GM19025 (cell line): Measurements from ENCODE around the gene PKN3.
A peak's percentile ranks its signal among the peaks of the same experiment; 100 is the strongest.
"Not testable (repeated sequence)": the region's sequence is repeated elsewhere in the genome, so short reads cannot be mapped to it uniquely, and the experiment has no call there.

Experiments used
- ATAC-seq: cut with Tn5 transposase; IDR thresholded peaks from one replicate; pipeline ENCODE4 v1.9.1; 2021; ENCODE audit warnings: mild to moderate bottlenecking, low read depth, moderate library complexity; ENCODE audit not compliant: unreplicated experiment

Gene PKN3

DNA sequence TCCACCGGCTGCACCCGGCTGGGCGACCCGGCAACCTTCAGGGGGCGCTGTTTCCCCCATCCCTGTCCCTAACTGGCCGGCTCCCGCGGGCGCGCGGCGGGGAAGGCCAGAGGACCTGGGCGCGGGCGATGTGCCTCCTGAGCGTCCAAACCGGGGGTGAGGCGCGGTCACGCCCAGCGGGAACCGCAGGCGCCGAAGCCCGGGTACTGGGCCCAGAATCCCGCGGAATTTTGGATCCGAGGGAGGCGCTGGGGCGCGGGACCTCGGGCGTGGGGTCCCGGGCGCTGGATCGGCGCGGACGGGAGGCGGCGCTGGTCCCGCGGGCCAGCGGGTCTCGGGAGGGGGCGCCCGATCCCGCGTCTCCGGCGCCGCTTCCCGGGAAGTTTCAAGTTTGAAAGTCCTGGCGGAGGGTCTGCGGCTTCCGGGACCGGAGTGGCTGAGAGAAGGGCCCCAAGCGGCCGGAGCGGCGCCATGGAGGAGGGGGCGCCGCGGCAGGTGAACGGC, at the start of gene PKN3:
PKN3 (plus strand) TSS at position 59 of the 504 bp plus-strand sequence; CDS start at position 472, 413 bp downstream.
- ATAC-seq = peak; percentile 60

DNA sequence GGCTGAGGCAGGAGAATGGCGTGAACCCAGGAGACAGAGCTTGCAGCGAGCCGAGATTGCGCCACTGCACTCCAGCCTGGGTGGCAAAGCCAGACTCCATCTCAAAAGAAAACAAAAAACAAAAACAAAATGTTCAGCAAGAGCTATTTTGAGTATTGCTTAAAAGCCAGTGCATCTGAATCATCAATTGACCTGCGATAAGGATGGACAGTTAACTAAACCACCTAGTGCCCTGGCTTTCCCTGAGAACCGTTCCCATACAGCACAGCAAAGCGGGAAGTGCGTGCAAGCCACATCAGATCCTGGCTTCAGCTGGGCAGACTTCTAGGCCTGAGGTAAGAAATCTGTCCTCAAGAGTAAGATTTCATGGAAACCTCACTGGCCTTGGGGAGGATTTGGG, 48.4 kb upstream of the PKN3 start:
- ATAC-seq = no peak

DNA sequence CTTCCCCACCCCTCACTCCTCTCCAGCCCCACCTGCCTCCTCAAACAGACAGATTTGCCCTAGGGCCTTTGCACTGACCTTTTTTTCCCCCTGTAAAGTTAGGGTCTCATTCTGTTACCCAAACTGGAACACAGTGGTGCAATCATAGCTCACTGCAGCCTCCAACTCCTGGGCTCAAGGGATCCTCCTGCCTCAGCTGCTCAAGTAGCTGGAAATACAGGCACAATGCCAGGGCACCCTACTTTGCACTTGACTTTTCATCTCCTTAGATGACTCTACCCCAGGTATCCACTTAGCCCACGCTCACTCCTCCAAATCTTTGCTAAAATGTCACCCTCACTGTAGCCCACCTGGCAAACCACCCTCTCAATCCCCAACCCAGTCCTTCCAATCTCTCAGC, 47.8 kb upstream of the PKN3 start:
- no peak for ATAC-seq

DNA sequence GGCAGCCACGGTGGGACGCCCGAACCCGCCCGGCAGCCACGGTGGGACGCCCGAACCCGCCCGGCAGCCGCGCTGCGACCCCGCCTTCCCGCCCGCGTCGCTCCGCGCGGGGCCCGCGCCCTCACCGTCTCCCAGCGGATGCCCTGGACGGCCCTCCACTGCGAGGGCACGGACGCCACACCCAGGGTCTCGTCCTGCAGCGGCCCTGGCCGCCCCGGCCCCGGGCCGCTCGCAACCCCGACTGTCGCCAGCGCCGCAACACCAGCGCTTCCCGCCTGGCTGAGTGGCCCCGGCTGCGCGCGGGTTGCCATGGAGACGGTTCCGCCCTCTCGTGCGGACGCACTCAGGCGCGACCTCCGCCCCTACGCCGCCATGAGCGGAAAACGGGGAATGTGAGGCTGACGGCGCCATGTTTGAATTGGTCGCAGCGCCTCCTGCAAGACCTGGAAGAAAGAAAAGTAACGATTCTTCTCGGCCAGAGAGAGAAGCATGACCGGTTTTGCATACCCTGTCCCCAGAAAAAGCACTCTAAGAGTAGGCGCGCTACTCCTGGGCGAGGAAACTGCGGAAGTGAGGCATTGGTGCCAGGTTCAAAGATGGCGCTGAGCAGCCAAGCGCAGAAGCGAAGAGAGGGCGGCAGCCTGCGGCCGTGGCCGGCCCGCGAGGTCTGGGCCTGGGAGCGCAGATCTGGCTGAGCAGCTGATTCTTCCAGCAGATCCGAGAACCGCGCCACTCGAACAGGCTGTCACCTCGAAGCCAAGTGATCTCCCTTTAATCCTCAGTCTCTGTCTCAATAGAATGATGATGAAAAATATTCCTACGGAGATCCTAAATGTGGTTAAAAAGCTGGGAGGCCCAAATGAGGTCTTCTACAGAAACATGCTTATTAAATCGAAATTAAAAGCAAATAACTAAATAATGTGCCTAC, 45.6 kb upstream of the PKN3 start, which contains the start of gene DYNC2I2:
DYNC2I2 (minus strand) TSS at position 432 of the 928 bp plus-strand sequence; CDS start at position 311, 121 bp downstream.
- peak; percentile 70 for ATAC-seq

DNA sequence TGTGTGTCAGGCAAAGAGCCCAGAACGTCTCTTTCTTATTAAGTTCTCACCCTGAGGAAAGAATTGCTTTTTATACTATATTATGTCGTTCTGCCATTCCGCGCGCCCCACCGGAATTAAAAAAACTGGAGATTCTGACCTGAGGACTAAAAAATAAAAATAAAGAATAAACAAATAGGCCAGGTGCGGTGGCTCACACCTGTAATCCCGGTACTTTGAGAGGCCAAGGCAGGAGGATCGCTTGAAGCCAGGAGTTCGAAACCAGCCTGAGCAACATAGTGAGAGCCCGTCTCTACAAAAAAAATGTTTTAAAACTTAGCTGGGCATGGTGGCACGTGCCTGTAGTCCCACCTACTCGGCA, 45.0 kb upstream of the PKN3 start:
- no peak for ATAC-seq

DNA sequence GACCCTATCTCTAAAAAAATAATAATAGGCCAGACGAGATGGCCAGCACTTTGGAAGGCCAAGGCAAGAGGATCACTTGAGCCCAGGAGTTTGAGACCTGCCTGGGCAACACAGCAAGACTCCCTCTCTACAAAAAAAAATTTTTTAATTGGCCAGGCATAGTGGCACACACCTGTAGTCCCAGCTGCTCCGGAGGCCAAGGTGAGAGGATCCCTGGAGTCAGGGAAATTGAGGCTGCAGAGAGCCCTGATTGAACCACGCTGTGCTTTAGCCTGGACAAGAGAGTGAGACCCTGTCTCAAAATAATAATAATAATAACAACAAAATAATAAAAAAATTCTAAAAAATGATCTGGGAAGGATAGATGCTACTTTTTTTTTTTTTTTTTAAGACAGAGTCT, 44.5 kb upstream of the PKN3 start:
- ATAC-seq = no peak

DNA sequence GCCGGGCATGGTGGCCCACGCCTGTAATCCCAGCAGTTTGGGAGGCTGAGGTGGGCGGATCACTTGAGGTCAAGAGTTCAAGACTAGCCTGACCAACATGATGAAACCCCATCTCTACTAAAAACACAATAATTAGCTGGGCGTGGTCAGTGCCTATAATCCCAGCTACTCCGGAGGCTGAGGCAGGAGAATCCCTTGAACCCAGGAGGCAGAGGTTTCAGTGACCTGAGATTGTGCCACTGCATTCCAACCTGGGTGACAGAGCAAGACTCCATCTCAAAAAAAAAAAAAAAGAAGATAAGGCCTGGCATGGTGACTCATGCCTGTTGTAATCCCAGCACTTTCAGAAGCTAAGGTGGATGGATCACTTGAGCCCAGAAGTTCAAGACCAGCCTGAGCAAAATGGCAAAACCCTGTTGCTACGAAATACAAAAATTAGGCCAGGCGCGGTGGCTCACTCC, 35.8 kb upstream of the PKN3 start:
- not testable (repeated sequence) for ATAC-seq

DNA sequence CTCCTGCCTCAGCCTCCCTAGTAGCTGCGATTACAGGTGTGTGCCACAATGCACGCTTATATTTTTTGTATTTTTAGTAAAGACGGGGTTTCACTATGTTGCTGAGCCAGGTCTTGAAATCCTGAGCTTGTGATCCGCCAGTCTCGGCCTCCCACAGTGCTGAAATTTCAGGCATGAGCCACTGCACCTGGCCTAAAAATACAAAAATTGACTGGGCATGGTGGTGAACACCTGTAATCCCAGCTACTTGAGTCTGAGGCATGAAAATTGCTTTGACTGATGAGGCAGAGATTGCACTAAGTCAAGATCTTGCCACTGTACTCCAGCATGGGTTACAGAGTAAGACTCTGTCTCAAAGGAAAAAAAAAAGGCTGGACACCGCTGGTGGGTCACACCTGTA, 32.5 kb upstream of the PKN3 start:
- no peak for ATAC-seq

DNA sequence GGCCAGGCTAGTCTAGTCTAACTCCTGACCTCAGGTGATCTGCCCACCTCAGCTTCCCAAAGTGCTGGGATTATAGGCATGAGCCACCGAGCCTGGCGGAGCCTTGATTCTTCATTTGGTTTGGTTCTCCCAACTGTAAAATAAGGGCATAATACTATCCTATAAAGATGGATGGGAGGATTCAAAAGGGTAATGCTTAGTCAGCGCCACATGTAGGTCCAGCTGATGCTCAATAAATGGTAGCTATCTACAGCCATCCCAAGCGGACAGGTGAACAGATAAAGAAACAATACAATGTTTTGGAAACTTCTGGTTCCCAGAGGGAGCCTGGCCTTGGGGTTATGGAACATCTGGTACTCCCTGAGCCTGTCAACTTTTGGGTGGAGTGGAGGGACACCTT, 26.9 kb upstream of the PKN3 start:
- ATAC-seq = no peak

DNA sequence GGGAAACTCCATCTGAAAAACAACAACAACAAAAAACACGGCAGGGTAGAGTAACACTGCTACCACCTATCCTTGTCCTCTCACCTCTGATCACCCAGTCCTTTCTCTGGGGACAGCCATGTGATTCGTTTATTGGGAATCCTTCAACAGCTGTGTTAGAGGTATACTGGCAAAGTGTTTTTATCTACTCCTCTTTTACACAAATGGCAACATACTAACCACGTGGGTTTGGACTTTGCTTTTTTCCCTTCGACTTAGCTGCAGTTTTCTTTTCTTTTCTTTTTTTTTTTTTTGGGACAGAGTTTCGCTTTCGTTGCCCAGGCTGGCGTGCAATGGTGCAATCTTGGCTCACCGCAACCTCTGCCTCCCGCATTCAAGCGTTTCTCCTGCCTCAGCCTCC, 24.5 kb upstream of the PKN3 start:
- ATAC-seq = no peak

DNA sequence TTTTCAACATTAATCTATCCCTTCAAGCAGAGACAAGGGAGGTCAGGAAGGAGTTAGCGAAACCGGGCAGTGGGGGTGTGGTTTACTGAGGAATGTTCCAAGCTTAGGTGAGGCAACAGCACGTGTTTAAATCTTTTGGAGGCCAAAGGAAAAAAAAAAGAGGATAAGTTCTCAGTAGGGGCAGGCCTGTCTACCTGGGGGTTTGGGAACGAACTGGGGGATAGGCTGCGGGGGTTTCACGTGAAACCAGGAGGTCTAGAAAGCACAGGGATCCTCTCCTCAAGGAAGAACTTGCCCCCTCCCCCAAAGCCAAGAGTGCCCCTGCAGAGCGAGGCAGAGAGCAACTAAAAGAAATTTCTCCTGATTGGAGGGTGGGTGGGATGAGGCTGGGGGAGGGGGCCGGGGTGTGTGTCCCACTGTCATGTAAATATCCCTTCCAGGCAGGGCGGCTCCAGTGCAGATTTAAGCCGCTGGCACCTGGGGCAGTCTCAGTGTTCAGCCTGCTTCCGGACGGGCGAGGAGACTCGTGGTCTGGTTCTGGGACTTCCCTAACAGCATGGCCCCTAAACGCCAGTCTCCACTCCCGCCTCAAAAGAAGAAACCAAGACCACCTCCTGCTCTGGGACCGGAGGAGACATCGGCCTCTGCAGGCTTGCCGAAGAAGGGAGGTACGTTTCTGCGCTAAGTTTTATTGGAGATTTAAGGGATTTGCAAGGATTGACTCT, 18.8 kb upstream of the PKN3 start:
- ATAC-seq = no peak

DNA sequence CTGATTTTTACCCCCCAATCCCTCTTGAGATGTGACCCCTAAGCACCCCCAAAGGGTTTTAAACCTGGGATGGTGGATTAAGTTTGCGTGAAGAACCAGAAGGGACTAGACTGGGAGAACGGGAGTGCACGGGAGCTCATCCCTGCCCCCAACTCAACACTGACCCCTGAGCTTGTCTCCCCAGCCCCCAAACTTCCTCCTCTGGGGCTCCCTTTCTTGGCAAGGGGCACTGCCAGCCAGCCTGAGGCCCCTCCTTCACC, 18.3 kb upstream of the PKN3 start:
- ATAC-seq = no peak

DNA sequence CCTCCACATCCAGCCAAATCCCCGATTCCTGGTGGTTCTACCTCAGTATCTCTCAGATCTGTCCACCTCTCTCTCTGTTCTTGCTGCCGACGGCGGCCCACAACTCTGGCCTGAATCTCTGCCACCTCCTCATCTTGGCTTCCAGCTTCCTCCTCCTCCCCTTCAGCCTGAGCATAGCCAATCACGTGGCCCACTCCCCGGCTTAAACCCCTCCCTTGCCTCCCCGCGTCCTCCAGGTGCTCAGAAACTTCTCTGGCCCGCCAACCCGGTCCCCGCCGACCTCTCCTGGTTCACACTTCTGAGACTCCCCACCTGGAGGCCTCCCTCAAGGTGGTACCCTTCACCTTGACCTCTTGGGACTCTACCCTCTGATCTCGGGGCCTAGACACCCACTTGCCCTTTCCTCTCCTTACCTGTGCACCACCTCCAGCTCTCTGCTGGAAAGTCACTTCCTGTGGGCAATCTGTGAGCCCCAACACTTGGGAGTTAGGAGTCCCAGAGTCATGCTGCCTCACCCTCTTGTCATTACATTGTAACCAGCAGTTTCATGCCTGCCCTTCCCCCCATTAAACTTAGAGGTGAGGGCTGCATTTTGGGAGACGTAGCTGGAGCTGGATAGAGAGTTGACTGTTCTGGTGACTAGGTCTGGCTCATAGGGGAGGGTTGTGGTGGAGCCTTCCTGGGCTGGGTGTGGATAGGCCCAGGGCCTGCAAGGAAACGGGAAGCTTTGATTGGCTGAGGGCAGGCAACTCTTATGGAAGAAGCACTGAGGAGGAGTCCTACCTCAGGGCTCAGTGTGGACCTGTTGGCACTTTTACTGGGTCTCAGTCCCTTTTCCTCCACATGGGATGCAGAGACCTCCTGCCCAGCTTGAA, 17.7 kb upstream of the PKN3 start:
- ATAC-seq = no peak

DNA sequence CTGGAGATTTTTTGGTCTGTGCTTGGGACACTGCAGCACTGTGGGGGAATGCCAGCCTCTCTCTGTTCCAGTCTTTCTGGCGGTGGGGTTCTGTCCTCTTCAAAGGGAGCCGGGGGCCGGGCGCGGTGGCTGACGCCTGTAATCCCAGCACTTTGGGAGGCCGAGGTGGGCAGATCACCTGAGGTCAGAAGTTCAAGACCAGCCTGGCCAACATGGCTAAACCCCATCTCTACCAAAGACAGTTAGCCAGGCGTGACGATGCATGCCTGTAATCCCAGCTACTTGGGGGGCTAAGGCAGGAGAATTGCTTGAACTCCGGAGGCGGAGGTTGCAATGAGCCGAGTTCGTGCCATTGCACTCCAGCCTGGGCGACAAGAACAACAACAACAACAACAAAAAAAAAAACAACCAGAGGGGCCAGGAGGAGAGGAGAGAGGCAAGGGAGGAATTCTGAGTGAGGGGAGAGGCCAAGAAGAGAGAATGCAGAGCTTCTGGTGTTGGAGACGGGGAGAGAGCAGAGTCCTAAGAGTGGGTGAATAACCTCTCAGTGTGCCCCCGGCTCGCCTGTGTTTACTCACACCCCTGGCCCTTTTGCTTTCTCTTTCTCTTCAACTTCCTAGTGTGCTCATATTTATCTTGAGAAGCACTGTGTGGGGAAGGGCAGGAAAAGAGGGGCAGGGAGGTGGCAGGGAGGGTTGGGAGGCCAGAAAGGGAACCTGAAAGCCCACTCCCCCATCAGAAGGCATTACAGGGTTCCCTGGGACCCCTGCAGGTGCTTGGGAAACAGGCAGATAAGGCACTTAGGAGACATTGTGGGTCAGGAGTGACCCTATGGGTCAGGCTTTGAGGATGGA, 16.4 kb upstream of the PKN3 start:
- no peak for ATAC-seq

DNA sequence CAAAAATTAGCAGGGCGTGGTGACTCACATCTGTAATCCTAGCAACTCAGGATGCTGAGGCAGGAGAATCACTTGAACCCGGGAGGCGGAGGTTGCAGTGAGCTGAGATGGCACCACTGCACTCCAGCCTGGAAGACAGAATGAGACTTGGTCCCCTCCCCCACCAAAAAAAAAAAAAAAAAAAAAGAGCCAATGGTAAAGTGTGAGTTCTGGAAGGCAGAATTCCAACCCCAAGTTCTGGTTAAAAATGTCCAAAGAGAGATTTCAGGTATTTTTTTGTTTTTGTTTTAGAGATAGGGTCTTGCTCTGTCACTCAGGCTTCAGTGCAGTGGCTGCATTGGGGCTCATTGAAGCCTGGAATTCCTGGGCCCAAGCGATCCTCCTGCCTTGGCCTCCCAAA, 14.8 kb upstream of the PKN3 start:
- ATAC-seq = no peak

DNA sequence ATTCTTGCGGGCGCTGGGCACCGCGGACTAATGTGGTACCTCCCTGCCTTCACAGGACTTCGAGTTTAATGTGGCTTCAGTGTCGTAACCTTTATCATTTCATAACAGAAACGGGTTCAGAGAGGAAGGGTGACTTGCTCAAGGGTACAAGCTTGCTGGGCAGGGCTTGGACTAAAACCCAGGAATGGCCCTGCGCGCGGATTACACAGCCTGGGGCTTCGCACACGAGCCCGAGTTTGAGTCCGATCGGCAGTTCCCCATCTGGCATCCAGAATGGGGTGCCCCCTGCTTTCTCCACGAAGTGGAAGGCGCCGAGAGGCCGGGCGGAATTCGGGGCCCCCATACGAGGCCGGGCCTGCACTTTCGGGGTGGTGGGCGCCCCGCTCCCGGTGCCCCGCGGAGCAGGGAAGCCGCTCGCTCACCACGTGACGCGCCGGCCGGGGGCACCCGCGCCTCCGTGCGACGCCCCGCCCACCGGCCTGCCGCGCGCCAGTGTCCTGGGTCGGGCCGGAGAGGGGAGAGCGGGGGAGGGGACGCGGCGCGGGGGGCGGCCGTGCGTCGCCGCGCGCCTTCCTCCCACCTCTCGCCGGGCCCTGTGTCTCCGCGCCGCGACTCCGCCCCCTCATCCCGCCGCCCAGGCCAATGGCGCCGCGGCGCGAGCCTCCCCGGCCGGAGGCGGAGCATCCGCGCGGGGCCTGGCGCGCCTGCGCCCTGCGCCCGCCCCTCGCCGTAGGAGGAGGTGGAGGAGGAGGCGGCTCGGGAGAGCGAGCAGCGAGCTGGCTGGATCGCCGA, 13.6 kb upstream of the PKN3 start, which contains the start of gene SET:
SET (plus strand) TSS at position 722 of the 792 bp plus-strand sequence. CDS start 361 bp downstream, outside the sequence.
- ATAC-seq = peak; percentile 71

DNA sequence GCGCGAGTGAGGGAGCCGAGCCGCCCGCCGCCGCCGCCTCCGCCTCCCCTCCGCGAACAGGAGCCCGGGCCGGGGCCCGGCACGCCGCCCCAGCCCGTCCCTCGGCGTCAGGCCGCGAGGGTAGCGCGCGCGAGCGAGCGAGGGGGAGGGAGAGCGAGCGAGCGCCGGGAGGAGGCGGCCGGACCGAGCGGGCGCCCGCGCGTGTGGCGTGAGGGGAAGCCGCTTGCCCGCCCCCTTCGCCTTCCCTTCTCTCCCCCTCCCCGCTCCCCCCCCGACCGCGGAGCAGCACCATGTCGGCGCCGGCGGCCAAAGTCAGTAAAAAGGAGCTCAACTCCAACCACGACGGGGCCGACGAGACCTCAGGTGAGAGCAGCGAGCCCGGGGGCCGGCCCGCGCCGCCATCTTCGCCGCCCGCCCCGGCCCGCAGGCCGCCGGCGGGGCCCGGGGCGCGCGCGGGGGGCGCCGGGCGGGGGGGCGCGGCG, 13.0 kb upstream of the PKN3 start:
- ATAC-seq = peak; percentile 29

DNA sequence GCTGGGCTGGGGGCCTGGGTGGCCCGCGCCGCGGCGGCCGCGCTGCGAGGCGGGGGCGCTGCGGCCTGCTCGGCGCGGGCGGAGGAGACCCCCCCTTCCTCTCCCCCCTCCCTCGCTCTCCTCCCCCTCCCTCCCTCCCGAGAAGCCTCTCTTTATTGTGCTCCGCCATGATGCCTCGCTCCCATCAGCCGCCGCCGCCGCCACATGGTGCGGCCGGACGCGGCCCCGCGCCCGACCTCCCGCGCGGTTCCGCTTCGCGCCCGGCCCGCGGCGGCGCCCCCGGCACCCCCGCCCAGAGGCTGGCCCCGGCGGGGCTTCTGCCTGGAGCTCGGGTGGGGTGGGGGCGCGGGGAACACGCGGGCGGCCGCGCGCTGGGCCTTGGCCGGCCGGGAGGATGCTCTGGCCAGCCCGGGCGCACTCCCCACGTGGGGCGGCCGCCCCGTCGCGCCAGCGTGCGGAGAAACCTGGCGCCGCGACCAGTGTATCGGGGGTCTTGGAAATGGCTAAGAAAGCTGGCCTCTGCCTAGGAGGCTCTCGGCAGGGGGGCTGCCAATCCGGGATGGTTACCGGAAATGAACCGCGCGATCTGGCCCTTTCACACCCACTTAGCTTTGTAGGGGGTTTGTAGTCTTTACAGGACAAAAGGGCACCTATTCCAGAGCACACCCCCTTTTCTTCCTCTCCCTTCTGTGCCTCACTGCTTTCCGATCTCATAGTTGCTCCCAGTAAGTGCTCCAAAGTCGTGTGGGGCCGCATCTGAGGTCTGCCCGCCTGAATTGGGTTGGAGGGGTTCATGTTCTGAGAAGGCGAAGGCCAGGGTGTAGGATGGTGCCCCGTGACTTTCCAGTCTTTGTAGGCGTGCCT, 12.3 kb upstream of the PKN3 start:
- ATAC-seq = no peak
